ENCODE results near the gene CASQ1. TPM values are rescaled to one million over a fixed set of nuclear protein-coding genes. Genes with fewer than 3 reads are reported as not detected.

CASQ1 gene
- total RNA-seq, 1 donor from 2014 or later = 27.0 TPM

GRCh38 chr1:160211046-160211790 is 20.8 kb downstream of the CASQ1 start:
- no peak for DNase-seq (ENCODE audit: missing footprints)
- intact Hi-C loops (cut with DNase I) = no loop called here
- ATAC-seq = no peak

DNA sequence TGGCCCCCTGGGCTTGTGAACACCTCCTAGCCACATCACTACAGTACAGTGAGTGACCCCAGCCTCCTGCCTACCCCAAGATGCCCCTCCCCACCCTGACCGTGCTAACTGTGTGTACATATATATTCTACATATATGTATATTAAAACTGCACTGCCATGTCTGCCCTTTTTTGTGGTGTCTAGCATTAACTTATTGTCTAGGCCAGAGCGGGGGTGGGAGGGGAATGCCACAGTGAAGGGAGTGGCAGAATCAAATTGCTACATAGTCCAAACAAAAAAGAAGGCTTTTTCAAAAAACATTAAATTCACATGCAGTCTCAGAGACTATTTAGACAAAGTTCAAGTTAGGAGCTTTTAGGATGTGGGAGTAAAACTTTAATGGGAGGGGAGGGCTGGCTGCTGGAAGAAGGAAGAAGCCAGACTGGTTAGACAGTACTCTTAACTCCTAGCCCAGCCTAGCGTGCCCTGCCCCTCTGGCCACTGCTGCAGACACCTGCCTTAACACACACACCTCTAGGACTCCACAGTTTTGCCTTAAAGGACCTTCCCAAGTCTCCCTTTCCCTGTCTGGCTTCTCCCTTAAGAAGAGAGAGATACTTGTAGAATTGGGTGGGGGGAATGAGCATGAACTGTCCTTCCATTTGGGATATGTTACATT is 24.2 kb downstream of the CASQ1 start:
- intact Hi-C loops (cut with DNase I) = no loop called here
- no peak for DNase-seq (ENCODE audit: missing footprints)
- no peak for ATAC-seq

- DNase-seq (ENCODE audit: missing footprints) (no peak), ATAC-seq (no peak)
- intact Hi-C loops (cut with DNase I) = no loop called here
These were observed 25.9 kb downstream of the CASQ1 start for GRCh38 chr1:160216301-160216700.

DNA sequence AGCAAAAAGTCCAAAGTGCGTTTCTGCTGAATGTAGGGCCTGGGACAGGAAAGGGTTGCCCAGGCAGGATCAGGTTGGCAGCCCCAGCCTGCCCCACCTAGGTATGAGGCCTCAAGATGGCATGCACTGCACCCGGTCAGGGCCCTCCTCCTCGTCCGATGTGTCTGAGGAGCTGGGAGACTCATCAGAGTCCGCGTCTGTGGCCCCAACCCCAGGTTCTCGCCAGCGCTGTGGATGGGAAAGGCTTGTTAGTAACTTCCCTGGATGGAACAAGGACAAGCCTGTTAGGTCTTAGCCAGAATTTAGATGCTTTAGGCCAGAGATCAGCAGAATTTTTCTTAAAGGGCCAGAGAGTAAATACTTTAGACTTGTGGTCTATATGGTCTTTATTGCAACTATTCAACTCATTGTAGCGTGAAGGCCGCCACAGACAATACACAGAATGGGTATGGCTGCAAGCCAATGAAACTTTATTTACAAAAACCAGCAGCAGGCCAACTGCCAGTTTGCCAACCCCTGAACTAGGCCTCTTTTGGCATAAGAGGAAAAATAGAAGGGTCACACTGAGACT is 27.2 kb downstream of the CASQ1 start:
- DNase-seq (ENCODE audit: missing footprints) = no peak
- no peak for ATAC-seq
- intact Hi-C loops (cut with DNase I) = loop anchor here (2.0 kb wide), 1 partner anchor 117 kb away; no protein-coding TSS in a partner anchor

DNA sequence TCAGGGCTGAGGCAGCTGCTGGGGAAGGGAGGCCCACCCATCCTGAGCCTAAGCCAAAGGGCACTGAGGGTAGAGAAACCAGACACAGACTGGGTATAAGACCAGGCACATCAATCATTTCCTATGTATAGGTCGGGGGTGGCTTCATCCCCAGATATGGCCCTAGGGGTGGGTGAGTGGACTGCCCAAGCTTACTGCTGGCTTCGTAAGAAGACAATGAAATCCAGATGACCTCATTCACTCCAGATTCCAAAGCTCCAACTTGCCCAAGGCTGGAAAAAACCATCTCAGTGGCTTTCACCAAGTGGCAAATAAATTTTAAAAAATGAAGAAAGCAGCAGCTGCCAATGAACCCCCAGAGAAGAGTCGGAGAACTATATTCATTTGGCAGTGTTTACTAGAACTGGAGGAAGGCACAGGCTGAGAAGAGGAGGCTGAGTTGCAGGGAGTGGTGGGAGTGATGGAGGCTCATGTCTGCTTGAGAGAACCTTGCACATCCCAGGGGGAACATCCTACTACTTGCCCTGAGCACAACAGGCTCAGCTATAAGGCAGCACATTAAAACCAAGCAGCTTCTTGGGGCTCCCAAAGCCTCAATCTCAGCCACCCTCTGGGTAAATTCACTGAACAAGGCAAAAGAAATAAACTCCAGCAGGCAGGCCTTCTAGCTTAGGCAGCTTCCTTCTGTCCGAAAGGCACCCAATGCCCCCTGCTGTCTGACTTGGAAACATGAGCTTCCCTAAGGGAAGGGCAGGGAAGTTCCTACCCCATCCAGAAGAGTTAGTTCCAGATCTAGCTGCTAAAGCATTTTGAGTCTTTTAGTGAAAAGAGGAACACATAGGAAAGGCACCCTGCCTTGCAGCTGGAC is 28.9 kb downstream of the CASQ1 start:
- intact Hi-C loops (cut with DNase I) = loop anchor here (1.0 to 2.0 kb wide), 2 partner anchors 26 to 118 kb away; no protein-coding TSS in a partner anchor
- DNase-seq (ENCODE audit: missing footprints) (no peak), ATAC-seq (peak; percentile 84)

GRCh38 chr1:160220301-160220700 is 29.9 kb downstream of the CASQ1 start:
- ATAC-seq = no peak
- intact Hi-C loops (cut with DNase I) = no loop called here
- no peak for DNase-seq (ENCODE audit: missing footprints)

DNA sequence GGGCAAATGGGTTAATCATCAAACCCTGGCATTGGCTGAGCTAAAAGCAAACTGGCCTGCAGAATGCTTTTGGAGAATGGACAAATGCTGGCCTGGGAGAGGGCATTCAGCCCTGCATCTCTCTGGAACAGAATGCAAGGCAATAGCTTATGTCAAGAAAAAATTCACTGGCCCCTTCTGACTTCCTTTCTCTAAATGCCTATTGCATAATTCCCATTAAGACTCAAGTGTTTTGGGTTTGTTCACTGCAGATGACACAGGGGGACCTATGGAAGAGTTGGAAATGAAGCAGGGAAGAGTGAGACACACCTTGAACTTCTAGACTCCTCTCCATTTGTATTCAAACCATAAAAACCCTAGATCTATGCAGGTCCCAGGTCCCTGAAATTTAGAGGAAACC is 30.7 kb downstream of the CASQ1 start:
- ATAC-seq = no peak
- DNase-seq (ENCODE audit: missing footprints) = no peak
- intact Hi-C loops (cut with DNase I) = no loop called here

- intact Hi-C loops (cut with DNase I) = no loop called here
- ATAC-seq (no peak), DNase-seq (ENCODE audit: missing footprints) (no peak)
These were observed 32.2 kb downstream of the CASQ1 start for GRCh38 chr1:160222546-160222945.

- ATAC-seq = no peak
- DNase-seq (ENCODE audit: missing footprints) = no peak
- intact Hi-C loops (cut with DNase I) = no loop called here
These were observed 34.2 kb downstream of the CASQ1 start for GRCh38 chr1:160224606-160225005.

- intact Hi-C loops (cut with DNase I) = no loop called here
- DNase-seq (ENCODE audit: missing footprints) (no peak), ATAC-seq (no peak)
These were observed 35.0 kb downstream of the CASQ1 start for GRCh38 chr1:160225345-160225744.

DNA sequence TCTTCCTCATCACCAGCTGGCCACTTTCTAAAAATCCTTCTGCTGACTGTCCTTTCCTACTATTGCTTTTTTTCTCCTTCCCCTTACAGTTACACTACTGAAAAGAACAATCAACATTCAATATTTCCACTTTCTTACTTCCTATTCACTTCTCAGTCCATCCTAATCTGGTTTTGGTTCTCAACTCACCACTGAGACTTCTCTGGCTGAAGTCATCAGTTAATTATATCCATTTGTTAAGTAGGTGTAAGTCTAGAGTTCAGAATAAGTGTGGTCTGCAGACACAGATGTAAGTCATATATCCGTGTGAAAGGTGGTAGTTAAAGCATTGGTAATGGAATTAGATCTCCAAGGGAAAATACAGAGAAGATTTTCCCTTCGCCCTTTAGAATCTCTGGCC is 36.2 kb downstream of the CASQ1 start:
- DNase-seq (ENCODE audit: missing footprints) (no peak), ATAC-seq (no peak)
- intact Hi-C loops (cut with DNase I) = no loop called here

DNA sequence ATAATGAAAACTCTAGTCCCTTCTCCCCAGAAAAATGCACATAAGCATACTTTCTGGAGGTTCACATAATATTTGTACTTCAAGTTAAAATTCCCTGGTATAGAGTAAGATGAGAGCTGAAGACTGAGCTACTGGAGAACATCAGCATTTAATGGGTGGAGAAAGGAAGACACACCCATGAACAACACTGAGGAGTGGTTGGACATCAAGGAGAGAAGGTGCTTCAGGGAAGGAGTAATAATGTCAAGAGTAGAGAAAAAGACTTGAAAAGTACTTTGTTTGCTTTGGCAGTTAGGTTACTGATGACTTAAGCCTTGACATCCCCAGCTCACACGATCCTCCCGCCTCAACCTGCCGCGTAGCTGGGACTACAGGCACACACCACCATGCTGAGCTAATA is 36.7 kb downstream of the CASQ1 start:
- ATAC-seq (no peak), DNase-seq (ENCODE audit: missing footprints) (no peak)
- intact Hi-C loops (cut with DNase I) = no loop called here

DNA sequence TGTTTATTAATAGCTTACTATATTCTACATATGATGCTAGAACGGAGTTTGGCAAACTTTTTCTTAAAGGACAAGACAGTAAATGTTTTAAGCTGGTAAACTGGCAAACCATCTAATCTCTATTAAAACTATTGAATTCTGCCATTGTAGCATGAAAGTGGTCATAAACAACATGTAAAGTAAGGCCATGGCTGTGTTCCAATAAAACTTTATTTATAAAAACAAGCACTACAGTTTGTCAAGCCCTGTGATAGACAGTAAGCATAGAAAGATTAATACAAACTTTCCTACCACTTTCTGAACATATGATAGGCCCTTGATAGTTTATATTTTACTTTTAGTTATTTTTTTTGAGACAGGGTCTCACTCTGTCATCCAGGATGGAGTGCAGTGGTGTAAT is 37.2 kb downstream of the CASQ1 start:
- ATAC-seq = no peak

DNA sequence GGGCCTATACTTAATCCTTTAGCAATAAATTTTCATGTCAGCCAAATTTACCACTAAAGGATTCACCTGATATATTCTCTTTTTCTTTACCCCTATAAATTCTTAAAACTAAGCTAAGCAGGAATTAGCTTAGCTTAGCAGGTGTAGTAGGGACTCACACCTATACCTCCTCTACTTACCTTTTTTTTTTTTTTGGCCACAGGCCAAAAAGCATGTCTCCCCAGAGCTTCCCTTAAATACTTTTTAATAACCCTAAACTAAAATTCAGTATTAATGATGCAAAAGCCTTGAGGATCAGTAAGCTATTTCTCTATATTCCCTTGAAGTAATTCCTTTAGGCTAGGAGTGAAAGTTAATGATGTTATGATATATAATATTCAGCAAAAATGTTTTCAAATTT is 38.1 kb downstream of the CASQ1 start:
- intact Hi-C loops (cut with DNase I) = no loop called here
- DNase-seq (ENCODE audit: missing footprints) (no peak), ATAC-seq (no peak)

More for the DNA sequence above, 37.2 kb downstream of the CASQ1 start:
- intact Hi-C loops (cut with DNase I) = no loop called here
- DNase-seq (ENCODE audit: missing footprints) = no peak

GRCh38 chr1:160232911-160233310 is 42.5 kb downstream of the CASQ1 start:
- intact Hi-C loops (cut with DNase I) = no loop called here
- DNase-seq (ENCODE audit: missing footprints) (no peak), ATAC-seq (no peak)

DNA sequence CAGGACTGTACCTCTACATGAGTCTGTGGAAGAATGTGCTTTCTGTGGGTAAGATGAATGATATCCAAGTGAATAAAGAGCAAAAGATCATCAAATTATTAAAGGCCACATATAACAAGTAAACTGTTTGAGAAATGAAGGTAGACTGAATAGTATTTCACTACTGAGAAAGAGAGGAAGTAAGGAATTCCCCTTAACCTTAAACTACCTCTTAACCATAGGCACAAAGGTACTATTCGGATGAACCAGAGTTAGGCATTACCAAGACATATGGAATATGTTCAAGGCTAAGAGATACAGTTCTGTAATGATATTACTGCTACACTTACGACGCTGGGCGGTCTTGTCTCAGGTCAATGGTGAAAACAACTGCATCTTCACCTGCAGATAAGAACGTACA is 46.4 kb downstream of the CASQ1 start:
- ATAC-seq = no peak
- no peak for DNase-seq (ENCODE audit: missing footprints)
- intact Hi-C loops (cut with DNase I) = no loop called here

DNA sequence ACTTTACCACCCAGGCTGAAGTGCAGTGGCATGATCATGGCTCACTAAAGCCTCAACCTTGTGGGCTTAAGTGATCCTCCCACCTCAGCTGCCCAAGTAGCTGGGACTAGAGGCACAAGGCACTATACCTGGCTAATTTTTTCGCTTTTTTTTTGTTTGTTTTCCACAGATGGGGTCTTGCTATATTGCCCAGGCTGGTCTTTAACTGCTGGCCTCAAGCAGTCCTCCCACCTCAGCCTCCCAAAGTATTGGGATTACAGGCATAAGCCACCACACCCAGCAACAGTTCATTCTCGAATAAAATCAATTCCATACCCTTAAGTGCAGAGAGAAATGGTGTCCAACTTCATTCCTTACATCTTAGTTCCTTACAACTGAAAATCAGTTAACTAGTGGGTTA is 47.2 kb downstream of the CASQ1 start:
- ATAC-seq (no peak), DNase-seq (ENCODE audit: missing footprints) (no peak)
- intact Hi-C loops (cut with DNase I) = no loop called here

GRCh38 chr1:160238408-160238807 is 48.0 kb downstream of the CASQ1 start:
- no peak for ATAC-seq
- no peak for DNase-seq (ENCODE audit: missing footprints)
- intact Hi-C loops (cut with DNase I) = no loop called here

GRCh38 chr1:160239582-160240299 is 49.4 kb downstream of the CASQ1 start:
- intact Hi-C loops (cut with DNase I) = loop anchor here (5.0 kb wide), 1 partner anchor 32 kb away; the partner anchor contains the start of gene PEA15
- ATAC-seq (no peak), DNase-seq (ENCODE audit: missing footprints) (no peak)

Measured in Right ventricle myocardium inferior (tissue), 1 donor.